DOHH2 (cell line): ENCODE results near the gene EPM2AIP1.

Experiments
- CTCF ChIP-seq: fragments of 200-600 bp; sonication (generic); IDR thresholded peaks from one replicate; pipeline ENCODE4 v1.5.1; 2014; ENCODE audit warnings: antibody characterized with exemption, mild to moderate bottlenecking, low read depth, low read length; ENCODE audit not compliant: poor library complexity, severe bottlenecking
- EZH2phosphoT487 ChIP-seq: fragments of 200-600 bp; sonication (generic); IDR thresholded peaks from 2 replicates; pipeline ENCODE4 v1.6.1; 2017; ENCODE audit warnings: borderline replicate concordance, mild to moderate bottlenecking, antibody characterized with exemption, low read length, moderate library complexity, mixed read lengths

DNA sequence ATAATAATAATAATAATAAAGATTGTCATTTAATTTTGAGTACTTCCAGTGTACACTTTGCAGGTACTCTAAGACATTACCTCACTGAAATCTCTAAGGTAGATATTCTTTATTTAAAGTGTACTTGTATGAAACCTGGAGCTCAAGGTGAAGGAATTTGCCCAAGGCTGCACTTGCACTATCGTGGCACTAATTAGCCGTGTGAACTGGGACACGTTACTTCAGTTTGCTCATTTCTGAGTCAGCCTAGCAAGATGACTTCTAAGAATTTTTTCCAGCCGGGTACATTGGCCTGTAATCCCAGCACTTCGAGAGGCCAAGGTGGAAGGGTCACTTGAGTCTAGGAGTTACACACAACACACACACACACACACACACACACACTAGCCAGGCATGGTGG is 33.9 kb upstream of the EPM2AIP1 start:
- TF ChIP-seq CTCF (no peak), EZH2phosphoT487 (no peak)
